Activated naive CD8-positive, alpha-beta T cell treated with anti-CD3 and anti-CD28 coated beads for 36 hours (primary cell): Measurements from ENCODE around the gene KIF13A. TPM values are rescaled to one million over a fixed set of nuclear protein-coding genes. Genes with fewer than 3 reads are reported as not detected.
"Not testable (repeated sequence)": the region's sequence is repeated elsewhere in the genome, so short reads cannot be mapped to it uniquely, and the experiment has no call there.

Experiments used
- DNase-seq: peaks from one replicate; pipeline ENCODE4 v3.0.0; 2021
- H3K27ac Mint-ChIP-seq: one replicate; pipeline ENCODE4 v1.8.0; 2022; ENCODE audit warnings: mild to moderate bottlenecking, moderate library complexity, mixed read lengths
- H3K27me3 Mint-ChIP-seq: one replicate; pipeline ENCODE4 v1.8.0; 2022; ENCODE audit warnings: mild to moderate bottlenecking, mixed read lengths
- H3K36me3 Mint-ChIP-seq: one replicate; pipeline ENCODE4 v1.8.0; 2021; ENCODE audit warnings: mild to moderate bottlenecking, mixed read lengths
- H3K4me1 Mint-ChIP-seq: one replicate; pipeline ENCODE4 v1.8.0; 2021; ENCODE audit warnings: mixed read lengths
- H3K4me3 Mint-ChIP-seq: one replicate; pipeline ENCODE4 v1.8.0; 2022; ENCODE audit warnings: mild to moderate bottlenecking, moderate library complexity, mixed read lengths
- H3K9me3 Mint-ChIP-seq: one replicate; pipeline ENCODE4 v1.8.0; 2022; ENCODE audit warnings: mixed read lengths
- total RNA-seq, 2 experiments: library from RNA; stranded (reverse); gene quantifications; one replicate each; pipeline ENCODE4 v1.2.3, GENCODE V29; 2021

KIF13A gene
- total RNA-seq, 2 experiments from 2014 or later, result not detected

DNA sequence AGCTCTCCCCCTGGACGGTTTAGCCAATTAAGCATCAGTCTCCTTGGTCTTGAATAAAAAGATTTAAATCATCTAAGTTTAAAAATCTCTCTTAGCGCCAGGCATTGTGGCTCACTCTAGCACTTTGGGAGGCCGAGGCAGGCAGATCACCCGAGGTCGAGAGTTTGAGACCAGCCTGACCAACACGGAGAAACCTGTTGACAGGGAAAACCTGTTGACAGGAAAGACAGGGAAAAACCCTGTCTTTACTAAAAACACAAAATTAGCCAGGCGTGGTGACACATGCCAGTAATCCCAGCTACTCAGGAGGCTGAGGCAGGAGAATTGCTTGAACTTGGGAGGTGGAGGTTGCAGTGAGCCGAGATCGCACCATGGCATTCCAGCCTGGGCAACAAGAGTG is 97.7 kb downstream of the KIF13A start:
- H3K9me3 Mint-ChIP-seq, DNase-seq, H3K4me3 Mint-ChIP-seq, H3K27ac Mint-ChIP-seq, H3K36me3 Mint-ChIP-seq: not testable (repeated sequence)
- H3K27me3 Mint-ChIP-seq, result peaks cover 42% of the 10 kb centered on the region
- peaks cover 11% of the 10 kb centered on the region for H3K4me1 Mint-ChIP-seq

DNA sequence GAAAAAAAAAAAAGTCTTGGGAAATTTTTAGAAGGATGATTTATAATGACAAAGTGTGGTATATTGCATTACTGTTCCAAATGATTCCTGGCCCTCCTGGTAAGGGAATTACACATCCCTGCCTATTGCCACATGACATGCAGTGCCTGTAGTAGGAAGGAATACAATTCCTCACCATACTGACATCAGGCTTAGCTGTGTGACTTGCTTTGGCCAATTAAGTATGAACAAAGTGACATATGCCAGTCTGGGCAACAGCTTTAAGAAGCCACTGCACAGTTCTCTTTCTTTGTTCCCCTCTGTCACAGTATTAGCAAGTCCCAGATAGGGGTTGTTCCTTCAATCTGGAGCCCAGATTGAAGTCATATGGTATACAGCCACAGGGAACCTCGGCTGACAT is 100.5 kb downstream of the KIF13A start:
- Mint-ChIP-seq H3K4me3 (no peak overlapping the region), H3K36me3 (no peaks in the 10 kb centered on the region), H3K9me3 (no peaks in the 10 kb centered on the region), H3K27me3 (peaks cover 36% of the 10 kb centered on the region), H3K27ac (no peak overlapping the region), H3K4me1 (peaks cover 25% of the 10 kb centered on the region)
- DNase-seq, result no peak

DNA sequence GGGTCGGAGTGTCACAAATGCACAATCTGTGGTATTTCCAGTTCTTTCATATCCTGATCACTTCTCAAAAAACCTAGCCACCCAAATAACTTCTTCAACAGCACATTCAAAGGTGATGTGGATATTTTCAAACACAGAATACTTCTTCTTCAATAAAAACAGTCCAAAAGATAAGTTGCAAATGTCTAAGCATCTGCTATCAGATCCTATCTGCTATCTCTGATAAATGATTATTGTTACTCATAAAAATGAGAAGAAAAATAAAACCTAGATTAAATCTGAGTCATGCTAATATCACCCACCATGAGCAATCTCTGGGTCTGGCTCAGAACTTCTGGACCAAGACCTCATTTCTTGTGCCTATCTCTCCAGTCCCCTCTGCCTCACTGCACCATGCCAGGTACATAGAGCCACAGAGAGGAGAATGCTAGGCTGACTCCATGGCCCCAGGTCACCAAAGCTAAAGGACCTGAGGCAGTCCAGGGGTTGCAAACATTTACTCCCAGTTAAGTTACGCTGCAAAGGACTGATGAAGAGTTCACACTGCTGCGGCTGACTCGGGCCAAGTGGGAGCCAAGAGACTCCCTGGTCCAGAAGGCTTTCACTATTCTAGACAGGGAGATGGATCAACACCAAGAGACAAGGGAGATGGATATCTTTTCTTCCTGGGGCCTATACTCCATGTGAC is 101.4 kb downstream of the KIF13A start:
- Mint-ChIP-seq H3K27me3 (peaks cover 42% of the 10 kb centered on the region), H3K27ac (no peak overlapping the region), H3K4me1 (peaks cover 25% of the 10 kb centered on the region), H3K4me3 (no peak overlapping the region), H3K9me3 (no peaks in the 10 kb centered on the region), H3K36me3 (no peaks in the 10 kb centered on the region)
- DNase-seq, result no peak

DNA sequence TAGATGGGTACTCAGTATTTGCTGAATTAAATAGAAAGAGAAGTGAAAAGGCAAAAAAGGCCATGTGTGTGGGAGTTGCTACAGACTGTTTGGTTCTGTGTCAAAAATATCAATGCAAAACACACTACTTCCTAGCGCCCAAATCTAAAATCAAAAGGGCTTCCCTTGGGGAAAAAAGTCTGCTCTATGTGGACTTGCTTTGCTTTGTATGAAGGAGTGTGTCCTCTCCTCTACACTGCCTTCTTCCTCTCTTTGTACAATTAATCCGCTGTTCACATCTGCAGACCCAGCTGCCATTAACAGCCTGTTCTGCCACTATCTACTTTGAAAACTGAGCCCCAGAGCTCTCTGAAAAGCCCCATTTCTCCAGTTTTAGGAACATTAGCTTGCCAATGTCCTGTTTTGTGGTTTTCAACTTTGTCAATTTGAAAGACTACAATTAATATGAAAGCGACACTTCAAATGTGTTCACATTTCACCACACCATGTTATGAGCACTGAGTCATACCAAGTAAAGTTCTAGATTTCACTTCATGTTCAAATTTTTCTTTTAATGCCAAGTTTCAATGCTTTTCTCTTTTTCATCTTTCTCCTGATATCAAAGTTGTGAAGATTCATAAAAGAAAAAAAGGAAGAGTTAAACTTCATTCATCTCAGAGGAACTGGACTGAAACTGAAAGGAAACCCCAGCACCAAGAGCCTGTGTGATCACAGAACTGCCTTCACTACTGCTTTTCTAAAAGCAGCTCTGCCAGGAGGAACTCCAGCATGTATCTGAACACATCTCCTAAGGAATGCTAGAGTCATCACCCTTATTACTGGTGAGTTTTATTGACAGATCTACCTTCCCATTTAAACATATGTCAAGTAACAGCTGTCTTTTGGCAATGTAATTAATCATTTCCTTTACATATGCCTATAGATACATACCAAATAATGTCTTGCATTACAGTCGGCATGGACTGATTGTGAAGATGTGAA is 102.6 kb downstream of the KIF13A start:
- Mint-ChIP-seq H3K4me1 (peaks cover 25% of the 10 kb centered on the region), H3K4me3 (peak overlapping the region; percentile 0), H3K9me3 (no peaks in the 10 kb centered on the region), H3K36me3 (no peaks in the 10 kb centered on the region), H3K27ac (peak overlapping the region; percentile 72), H3K27me3 (peaks cover 40% of the 10 kb centered on the region)
- DNase-seq, result peak; percentile 12

DNA sequence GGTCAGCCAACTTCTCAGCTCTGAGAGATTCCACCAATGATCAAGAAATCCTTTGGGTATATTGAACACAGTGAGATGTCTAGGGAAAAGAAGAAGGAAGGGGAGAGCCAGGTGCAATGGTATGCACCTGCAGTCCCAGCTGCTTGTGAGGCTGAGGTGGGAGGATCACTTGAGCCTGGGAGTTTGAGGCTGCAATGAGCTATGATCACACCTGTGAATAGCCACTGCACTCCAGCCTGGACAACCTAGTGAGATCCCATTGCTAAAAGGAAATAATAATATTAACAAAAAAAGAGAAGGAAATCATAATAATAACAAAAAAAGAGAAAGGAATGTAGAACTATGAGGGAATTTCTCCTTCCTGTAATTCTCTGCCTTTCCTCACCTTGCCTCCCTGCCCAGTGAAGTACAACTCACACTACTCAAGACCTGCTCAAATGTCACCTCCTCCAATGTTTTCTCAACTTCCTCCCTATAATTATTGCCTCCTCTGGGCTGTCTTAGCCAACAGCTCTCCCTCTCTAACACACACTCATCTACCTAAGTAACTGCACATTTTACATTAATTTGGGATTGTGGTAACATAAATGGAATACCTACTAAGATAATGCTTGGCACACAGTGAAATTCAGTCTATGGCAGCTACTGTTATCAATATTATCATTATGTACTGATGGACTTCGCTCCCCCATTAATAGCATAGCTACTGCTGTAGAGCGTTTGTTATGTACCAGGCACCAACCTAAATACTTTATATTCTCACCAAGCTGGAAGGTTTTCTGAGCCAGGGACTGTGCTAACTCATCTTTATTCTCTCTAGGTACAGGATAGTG is 103.6 kb downstream of the KIF13A start:
- H3K36me3 Mint-ChIP-seq, result no peaks in the 10 kb centered on the region
- peaks cover 39% of the 10 kb centered on the region for H3K27me3 Mint-ChIP-seq
- H3K9me3 Mint-ChIP-seq, result no peaks in the 10 kb centered on the region
- peak overlapping the region; percentile 16 for H3K4me3 Mint-ChIP-seq
- DNase-seq, result no peak
- peaks cover 25% of the 10 kb centered on the region for H3K4me1 Mint-ChIP-seq
- H3K27ac Mint-ChIP-seq, result no peak overlapping the region

DNA sequence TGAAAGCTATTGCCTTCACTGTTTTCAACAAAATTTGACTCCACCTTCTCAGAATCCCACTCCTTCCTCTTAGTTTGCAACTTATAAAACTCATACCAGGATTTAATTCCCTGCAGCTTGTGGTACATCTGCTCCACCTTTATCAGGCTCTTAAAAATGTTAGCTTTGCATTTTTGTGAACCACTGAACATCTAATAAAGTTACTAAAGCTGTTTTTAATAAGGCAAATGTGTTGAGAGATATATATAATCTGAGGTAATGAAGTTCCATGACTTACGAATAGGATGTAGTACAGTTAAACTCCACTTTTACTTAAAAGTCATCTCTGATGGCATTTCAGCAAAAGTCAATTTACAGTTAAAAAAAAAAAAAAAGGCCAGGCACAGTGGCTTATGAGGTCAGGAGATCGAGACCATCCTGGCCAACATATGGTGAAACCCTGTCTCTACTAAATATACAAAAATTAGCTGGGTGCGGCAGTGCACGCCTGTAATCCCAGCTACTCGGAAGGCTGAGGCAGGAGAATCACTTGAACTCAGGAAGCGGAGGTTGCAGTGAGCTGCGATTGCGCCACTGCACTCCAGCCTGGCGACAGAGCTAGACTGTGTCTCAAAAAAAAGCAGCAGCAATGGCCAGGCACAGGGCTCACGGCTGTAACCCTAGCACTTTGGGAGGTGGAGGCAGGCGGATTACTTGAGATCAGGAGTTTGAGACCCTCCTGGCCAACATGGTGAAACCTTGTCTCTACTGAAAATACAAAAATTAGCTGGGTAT is 106.2 kb downstream of the KIF13A start:
- no peaks in the 10 kb centered on the region for H3K9me3 Mint-ChIP-seq
- no peak for DNase-seq
- H3K4me1 Mint-ChIP-seq, result peaks cover 25% of the 10 kb centered on the region
- H3K4me3 Mint-ChIP-seq, result no peak overlapping the region
- no peaks in the 10 kb centered on the region for H3K36me3 Mint-ChIP-seq
- peaks cover 40% of the 10 kb centered on the region for H3K27me3 Mint-ChIP-seq
- H3K27ac Mint-ChIP-seq, result no peak overlapping the region

DNA sequence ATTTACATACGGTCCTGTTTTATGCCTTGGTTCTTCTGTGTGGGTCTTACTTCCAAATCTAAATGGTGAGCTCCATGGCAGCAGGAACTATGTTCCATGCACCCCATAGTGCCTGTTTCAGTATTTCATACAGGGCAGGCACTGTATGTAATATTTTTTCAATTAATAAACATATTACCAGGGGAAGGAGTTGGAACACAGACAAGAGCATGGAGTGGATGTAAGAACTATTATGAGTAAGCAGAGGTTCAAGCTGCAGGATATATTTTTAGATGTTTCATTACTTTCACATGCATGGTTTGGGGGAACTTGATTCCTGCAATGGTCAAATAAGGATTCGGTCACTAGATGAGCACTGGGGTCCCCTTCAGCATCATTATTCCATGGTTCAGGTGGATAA is 108.3 kb downstream of the KIF13A start:
- Mint-ChIP-seq H3K36me3 (no peaks in the 10 kb centered on the region), H3K9me3 (no peaks in the 10 kb centered on the region), H3K27ac (no peak overlapping the region), H3K27me3 (peaks cover 40% of the 10 kb centered on the region), H3K4me1 (peaks cover 8% of the 10 kb centered on the region), H3K4me3 (no peak overlapping the region)
- no peak for DNase-seq

DNA sequence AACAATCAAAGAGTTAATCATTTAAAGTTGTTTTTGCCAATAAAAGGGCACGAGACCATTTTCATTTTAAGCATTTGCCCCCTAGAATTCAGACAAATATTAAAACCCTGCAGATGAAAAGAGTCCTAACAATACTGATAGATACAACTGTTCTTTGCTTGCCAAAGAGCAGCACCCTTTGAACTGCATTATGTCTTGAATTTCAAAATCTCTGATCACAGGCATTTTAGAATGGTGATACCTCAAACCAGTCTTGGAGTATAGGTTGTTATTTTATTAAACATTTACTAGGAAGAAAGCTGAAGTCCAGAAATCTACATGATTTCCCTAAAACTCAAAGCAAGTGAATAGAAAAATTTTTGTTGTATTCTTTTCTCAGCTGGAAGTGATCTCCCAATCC is 108.7 kb downstream of the KIF13A start:
- H3K36me3 Mint-ChIP-seq, result no peaks in the 10 kb centered on the region
- H3K27ac Mint-ChIP-seq, result no peak overlapping the region
- no peaks in the 10 kb centered on the region for H3K9me3 Mint-ChIP-seq
- H3K27me3 Mint-ChIP-seq, result peaks cover 40% of the 10 kb centered on the region
- H3K4me3 Mint-ChIP-seq, result no peak overlapping the region
- peaks cover 5% of the 10 kb centered on the region for H3K4me1 Mint-ChIP-seq
- DNase-seq, result no peak

DNA sequence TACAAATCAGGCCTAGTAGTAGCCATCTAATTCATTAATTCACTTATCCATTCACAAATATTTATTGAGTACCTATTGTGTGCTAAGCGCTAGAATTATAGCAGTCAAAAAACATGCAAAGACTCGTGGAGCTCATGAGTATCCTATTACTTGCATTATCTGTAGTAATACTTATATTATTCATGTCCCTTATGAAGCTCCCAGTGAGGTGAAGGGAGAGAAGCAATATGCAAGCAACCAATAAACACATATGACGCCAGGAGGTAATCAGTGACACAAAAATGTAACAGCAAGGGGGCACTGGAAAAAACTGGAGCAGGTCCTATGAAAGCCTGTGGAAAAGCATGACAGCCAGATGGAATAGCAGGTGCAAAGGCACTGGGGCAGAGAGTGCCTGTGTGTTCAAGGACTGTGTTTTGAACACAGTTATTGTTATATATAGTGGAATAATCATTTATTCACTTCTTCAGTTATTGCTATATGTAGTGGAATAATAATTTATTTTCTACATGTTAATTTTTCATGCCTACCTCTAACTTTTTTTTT is 109.5 kb downstream of the KIF13A start:
- no peaks in the 10 kb centered on the region for H3K36me3 Mint-ChIP-seq
- H3K9me3 Mint-ChIP-seq, result no peaks in the 10 kb centered on the region
- no peak overlapping the region for H3K4me3 Mint-ChIP-seq
- no peak for DNase-seq
- no peaks in the 10 kb centered on the region for H3K4me1 Mint-ChIP-seq
- no peak overlapping the region for H3K27ac Mint-ChIP-seq
- peaks cover 40% of the 10 kb centered on the region for H3K27me3 Mint-ChIP-seq

DNA sequence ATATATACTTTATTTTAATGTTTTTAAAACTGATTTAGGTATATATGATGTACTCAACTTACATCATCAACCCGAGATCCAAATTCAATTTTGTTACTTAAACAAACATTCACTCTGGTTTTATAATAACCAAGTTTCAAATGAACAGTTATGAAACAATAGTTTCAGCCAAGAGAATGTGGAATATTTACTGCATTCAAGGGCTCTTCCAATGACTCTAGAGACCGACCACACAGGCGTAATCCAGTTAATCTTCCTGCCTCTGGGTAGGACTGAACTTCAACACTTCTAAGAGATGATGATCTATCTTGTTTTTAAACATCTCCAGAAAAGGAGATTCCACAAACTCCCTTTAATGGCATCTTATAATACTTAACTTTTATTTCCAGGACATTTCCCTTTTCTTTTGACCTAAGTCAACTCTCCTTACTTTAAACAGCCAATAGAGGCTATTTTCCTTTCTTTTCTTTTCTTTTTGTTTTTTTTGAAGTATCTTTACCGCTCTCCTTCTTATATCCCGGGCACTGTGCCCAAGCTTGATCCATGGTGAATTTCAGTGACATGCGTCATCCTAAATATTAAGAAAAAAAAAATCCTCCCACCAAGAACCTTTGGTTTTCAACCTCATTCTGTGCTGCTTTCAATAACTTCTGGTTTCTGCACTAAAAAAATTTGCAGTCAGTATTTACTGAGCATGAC is 110.1 kb downstream of the KIF13A start:
- no peaks in the 10 kb centered on the region for H3K9me3 Mint-ChIP-seq
- no peak overlapping the region for H3K4me3 Mint-ChIP-seq
- H3K4me1 Mint-ChIP-seq, result no peaks in the 10 kb centered on the region
- DNase-seq, result no peak
- no peaks in the 10 kb centered on the region for H3K36me3 Mint-ChIP-seq
- H3K27ac Mint-ChIP-seq, result no peak overlapping the region
- peaks cover 40% of the 10 kb centered on the region for H3K27me3 Mint-ChIP-seq

DNA sequence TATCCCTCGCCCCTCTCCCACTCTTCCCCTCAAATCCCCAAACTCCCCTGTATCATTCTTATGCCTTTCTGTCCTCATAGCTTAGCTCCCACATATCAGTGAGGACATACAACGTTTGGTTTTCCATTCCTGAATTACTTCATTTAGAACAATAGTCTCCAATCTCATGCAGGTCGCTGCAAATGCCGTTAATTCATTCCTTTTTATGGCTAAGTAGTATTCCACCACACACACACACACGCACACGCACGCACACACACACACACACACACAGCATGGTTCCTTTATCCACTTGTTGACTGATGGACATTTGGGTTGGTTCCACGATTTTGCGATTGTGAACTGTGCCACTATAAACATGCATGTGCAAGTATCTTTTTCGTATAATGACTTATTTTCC is 112.7 kb downstream of the KIF13A start:
- Mint-ChIP-seq H3K9me3 (no peaks in the 10 kb centered on the region), H3K27ac (no peak overlapping the region), H3K27me3 (peaks cover 43% of the 10 kb centered on the region), H3K36me3 (no peaks in the 10 kb centered on the region), H3K4me1 (no peaks in the 10 kb centered on the region), H3K4me3 (no peak overlapping the region)
- DNase-seq, result no peak

DNA sequence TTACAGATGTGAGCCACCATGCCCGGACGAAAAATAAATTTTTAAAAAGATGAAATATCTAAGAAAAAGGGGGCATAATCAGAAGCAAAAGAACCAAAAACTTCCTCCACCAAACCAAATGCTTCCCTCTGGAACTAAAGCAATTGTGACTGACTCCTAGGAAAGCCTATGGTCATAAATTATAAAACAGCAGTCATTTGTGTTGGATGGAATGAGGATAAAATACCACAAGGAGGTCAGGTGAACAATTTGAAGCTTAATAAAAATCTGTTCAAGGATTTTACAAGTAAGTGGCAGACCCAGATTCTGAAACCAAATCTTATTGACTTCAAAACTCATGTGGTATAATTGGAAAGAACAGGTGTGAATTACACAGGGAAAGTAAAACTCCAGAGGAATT is 114.5 kb downstream of the KIF13A start:
- Mint-ChIP-seq H3K4me1 (no peaks in the 10 kb centered on the region), H3K4me3 (no peak overlapping the region), H3K9me3 (no peaks in the 10 kb centered on the region), H3K27ac (no peak overlapping the region), H3K36me3 (no peaks in the 10 kb centered on the region), H3K27me3 (peaks cover 46% of the 10 kb centered on the region)
- no peak for DNase-seq

DNA sequence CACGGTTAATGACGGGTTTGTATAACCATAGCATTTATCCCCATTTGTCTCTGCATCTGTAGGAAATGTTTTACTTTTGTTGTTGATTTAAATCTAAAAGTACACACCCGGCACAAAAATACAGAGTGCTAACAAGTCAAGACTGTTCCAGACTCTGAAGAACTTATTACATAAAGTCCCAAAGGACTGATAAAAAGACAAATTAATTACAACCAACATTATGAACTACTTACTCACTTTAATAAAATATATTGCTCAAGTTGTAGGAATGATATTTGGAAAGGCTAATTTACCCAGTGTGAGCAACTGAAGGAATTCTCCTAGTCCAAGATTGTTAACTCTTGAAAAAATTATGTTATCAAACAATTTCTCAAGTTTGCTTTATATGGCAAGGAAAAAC is 115.6 kb downstream of the KIF13A start:
- H3K27ac Mint-ChIP-seq, result no peak overlapping the region

DNA sequence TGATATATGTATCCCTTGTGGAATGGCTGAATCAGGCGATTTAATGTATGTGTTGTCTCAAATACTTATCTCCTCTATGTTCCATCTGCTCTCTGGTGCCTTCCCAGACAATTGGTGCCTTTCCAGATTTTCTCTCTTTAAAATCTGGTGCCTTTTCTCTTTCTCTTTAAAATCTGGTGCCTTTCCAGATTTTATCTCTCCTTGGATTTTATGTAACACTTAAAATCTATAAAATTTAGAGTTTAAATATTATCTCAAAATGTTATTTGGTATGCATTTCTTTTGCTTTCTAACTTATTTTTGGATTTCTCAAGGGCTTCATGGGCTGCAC is 116.3 kb downstream of the KIF13A start:
- no peaks in the 10 kb centered on the region for H3K36me3 Mint-ChIP-seq
- no peaks in the 10 kb centered on the region for H3K9me3 Mint-ChIP-seq
- H3K4me1 Mint-ChIP-seq, result no peaks in the 10 kb centered on the region
- no peak for DNase-seq
- H3K4me3 Mint-ChIP-seq, result no peak overlapping the region
- H3K27me3 Mint-ChIP-seq, result peaks cover 41% of the 10 kb centered on the region
- H3K27ac Mint-ChIP-seq, result no peak overlapping the region

More for the DNA sequence above, 115.6 kb downstream of the KIF13A start:
- H3K9me3 Mint-ChIP-seq, result no peaks in the 10 kb centered on the region
- H3K4me1 Mint-ChIP-seq, result no peaks in the 10 kb centered on the region
- H3K4me3 Mint-ChIP-seq, result no peak overlapping the region
- H3K36me3 Mint-ChIP-seq, result no peaks in the 10 kb centered on the region
- H3K27me3 Mint-ChIP-seq, result peaks cover 44% of the 10 kb centered on the region
- no peak for DNase-seq
